ENCODE data around the gene SLC15A4.

GRCh38 chr12:128795530-128796361 is 28.0 kb downstream of the SLC15A4 start:
- no peak for TF ChIP-seq CTCF (IDR thresholded peaks at IDR 0.05)
- TF ChIP-seq POLR2AphosphoS5 (IDR thresholded peaks at IDR 0.05; ENCODE audit: low read depth, low read length) = no peak
- no peak for TF ChIP-seq REST (IDR thresholded peaks at IDR 0.05; ENCODE audit: insufficient read depth in 1 of 2, low read depth in 2 of 2, low read length in 1 of 2)

Measured in Panc1 (cell line).